ENCODE measurements around the gene SPATA3. TPM values are rescaled to one million over a fixed set of nuclear protein-coding genes. Genes with fewer than 3 reads are reported as not detected.

The SPATA3 gene
- total RNA-seq, 4 donors from 2014 or later, result not detected

- 62% methylated on average over 9 to 10 of the region's 11 CpGs for WGBS, 2 donors
- Histone ChIP-seq H3K36me3 (no peaks in the 10 kb centered on the region), H3K27me3 (peaks cover 0 to 67% (median 6%) of the 10 kb centered on the region in 4 donors), H3K9me3 (no peaks in the 10 kb centered on the region), H3K27ac (no peak overlapping the region), H3K4me3 (no peak overlapping the region), H3K4me1 (peaks cover 0 to 12% (median 10%) of the 10 kb centered on the region in 3 donors)
- DNase-seq, result no peak
- intact Hi-C loops (cut with DNase I), result no loop called here
- no peak for TF ChIP-seq CTCF (IDR thresholded peaks at IDR 0.05)
- TF ChIP-seq POLR2A (IDR thresholded peaks at IDR 0.05), result no peak
Measured at GRCh38 chr2:231033147-231034132, 37.5 kb downstream of the SPATA3 start.

- intact Hi-C loops (cut with DNase I), result no loop called here
- TF ChIP-seq CTCF (IDR thresholded peaks at IDR 0.05) (no peak), POLR2A (IDR thresholded peaks at IDR 0.05) (no peak)
- Histone ChIP-seq H3K27ac (no peak overlapping the region), H3K4me1 (peaks cover 0 to 15% (median 11%) of the 10 kb centered on the region in 3 donors), H3K27me3 (peaks cover 0 to 76% (median 9%) of the 10 kb centered on the region in 4 donors), H3K4me3 (no peak overlapping the region), H3K9me3 (no peaks in the 10 kb centered on the region), H3K36me3 (no peaks in the 10 kb centered on the region)
- WGBS, 2 donors, result 38 to 48% methylated on average over 4 of the region's 4 CpGs
- DNase-seq, result no peak
Measured at GRCh38 chr2:231034291-231034882, 38.5 kb downstream of the SPATA3 start.

- H3K27ac ChIP-seq, result no peak overlapping the region
- peaks cover 0 to 89% (median 10%) of the 10 kb centered on the region in 4 donors for H3K27me3 ChIP-seq
- DNase-seq, result no peak
- no peaks in the 10 kb centered on the region for H3K36me3 ChIP-seq
- WGBS, 2 donors, result 62 to 71% methylated on average over 4 of the region's 4 CpGs
- H3K9me3 ChIP-seq, result no peaks in the 10 kb centered on the region
- intact Hi-C loops (cut with DNase I), result no loop called here
- peaks cover 0 to 15% (median 11%) of the 10 kb centered on the region in 3 donors for H3K4me1 ChIP-seq
- H3K4me3 ChIP-seq, result no peak overlapping the region
- TF ChIP-seq CTCF (IDR thresholded peaks at IDR 0.05), result no peak
- TF ChIP-seq POLR2A (IDR thresholded peaks at IDR 0.05), result no peak
Measured at GRCh38 chr2:231036131-231036530, 40.2 kb downstream of the SPATA3 start.

GRCh38 chr2:231036578-231037106 is 40.7 kb downstream of the SPATA3 start:
- TF ChIP-seq CTCF (IDR thresholded peaks at IDR 0.05), result no peak
- no peak for DNase-seq
- Histone ChIP-seq H3K36me3 (no peaks in the 10 kb centered on the region), H3K27ac (no peak overlapping the region), H3K27me3 (peaks cover 0 to 91% (median 10%) of the 10 kb centered on the region in 4 donors), H3K4me3 (no peak overlapping the region), H3K9me3 (no peaks in the 10 kb centered on the region), H3K4me1 (peaks cover 0 to 15% (median 11%) of the 10 kb centered on the region in 3 donors)
- 59 to 65% methylated on average over 11 to 12 of the region's 12 CpGs for WGBS, 2 donors
- intact Hi-C loops (cut with DNase I), result no loop called here
